ENCODE results near the gene LIPT1.

The LIPT1 gene

DNA sequence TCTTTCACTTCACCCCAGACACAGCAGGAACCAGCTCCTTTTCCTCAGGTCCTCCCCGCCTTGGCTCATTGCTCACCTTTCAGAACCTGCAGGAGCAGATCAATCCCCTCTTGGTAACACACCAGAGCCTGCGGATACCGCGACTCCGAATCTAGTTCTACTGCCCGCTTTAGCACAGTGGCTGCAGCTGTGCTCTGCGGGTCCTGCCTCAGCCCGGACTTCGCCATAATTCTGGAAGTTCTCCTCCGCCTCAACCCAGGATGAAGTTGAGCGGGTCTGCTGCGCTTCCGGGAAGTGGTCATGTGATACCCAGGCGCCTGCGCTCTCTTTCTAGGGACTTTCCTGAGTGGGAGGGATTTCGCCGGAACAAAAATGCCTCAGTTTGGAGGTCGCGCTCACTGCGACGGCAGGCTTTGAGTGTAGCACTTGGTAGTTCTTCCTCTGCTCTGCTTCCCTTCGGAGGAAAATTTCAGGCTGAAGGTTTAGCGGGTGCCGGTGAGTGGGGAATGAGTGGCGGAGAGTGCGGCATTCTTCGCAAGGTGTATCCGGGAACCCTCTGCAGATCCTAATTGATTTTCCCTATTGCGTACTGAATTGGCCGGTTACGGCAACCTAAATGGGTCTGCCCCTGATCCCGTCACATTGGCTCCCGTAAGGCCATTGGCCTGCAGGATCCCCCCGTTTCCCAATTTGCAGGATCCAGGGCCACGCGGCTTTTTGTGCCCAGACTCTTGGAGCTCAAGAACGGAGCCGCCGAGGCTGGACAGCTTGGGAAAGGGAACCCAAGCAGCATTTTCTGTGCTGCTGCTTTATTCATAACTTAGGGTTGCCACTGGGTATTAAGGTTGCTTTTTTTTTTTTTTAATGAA lies 26.2 kb downstream of the LIPT1 start, which contains the start of the genes MITD1 and MRPL30 (continued):
- TF ChIP-seq ZNF660 (tag by site-specific recombination; IDR thresholded peaks at IDR 0.05) (peak; percentile 96), ZNF510 (tag by site-specific recombination; IDR thresholded peaks at IDR 0.05; ENCODE audit: insufficient replicate concordance) (no peak), ZNF785 (tag by site-specific recombination; IDR thresholded peaks at IDR 0.05) (no peak), MYNN (tag by site-specific recombination; IDR thresholded peaks at IDR 0.05; ENCODE audit: borderline replicate concordance) (no peak), ZNF24 (tag by site-specific recombination; IDR thresholded peaks at IDR 0.05) (peak; percentile 90), SP3 (tag by site-specific recombination; IDR thresholded peaks at IDR 0.05) (peak; percentile 84), ZNF112 (tag by site-specific recombination; IDR thresholded peaks at IDR 0.05) (no peak), ZNF792 (tag by site-specific recombination; IDR thresholded peaks at IDR 0.05) (no peak), RBAK (tag by site-specific recombination; IDR thresholded peaks at IDR 0.05) (no peak), ZNF843 (tag by site-specific recombination; IDR thresholded peaks at IDR 0.05) (peak; percentile 58), ZNF2 (tag by site-specific recombination; IDR thresholded peaks at IDR 0.05) (peak; percentile 89), ZNF266 (tag by site-specific recombination; IDR thresholded peaks at IDR 0.05; ENCODE audit: low read depth) (no peak), SETDB1 (IDR thresholded peaks at IDR 0.05; ENCODE audit: insufficient read length, low read length) (no peak), OVOL3 (tag by site-specific recombination; IDR thresholded peaks at IDR 0.05) (no peak), SCRT2 (tag by site-specific recombination; IDR thresholded peaks at IDR 0.05) (peak; percentile 40; the same call in 1 of the 2 replicates), ZNF157 (tag by site-specific recombination; IDR thresholded peaks at IDR 0.05) (no peak), ZNF701 (tag by site-specific recombination; IDR thresholded peaks at IDR 0.05) (no peak), ZNF549 (tag by site-specific recombination; IDR thresholded peaks at IDR 0.05) (no peak), ZNF175 (tag by site-specific recombination; IDR thresholded peaks at IDR 0.05) (no peak), ZBTB21 (tag by site-specific recombination; IDR thresholded peaks at IDR 0.05) (peak; percentile 73)
- TF ChIP-seq, protein P1, sequence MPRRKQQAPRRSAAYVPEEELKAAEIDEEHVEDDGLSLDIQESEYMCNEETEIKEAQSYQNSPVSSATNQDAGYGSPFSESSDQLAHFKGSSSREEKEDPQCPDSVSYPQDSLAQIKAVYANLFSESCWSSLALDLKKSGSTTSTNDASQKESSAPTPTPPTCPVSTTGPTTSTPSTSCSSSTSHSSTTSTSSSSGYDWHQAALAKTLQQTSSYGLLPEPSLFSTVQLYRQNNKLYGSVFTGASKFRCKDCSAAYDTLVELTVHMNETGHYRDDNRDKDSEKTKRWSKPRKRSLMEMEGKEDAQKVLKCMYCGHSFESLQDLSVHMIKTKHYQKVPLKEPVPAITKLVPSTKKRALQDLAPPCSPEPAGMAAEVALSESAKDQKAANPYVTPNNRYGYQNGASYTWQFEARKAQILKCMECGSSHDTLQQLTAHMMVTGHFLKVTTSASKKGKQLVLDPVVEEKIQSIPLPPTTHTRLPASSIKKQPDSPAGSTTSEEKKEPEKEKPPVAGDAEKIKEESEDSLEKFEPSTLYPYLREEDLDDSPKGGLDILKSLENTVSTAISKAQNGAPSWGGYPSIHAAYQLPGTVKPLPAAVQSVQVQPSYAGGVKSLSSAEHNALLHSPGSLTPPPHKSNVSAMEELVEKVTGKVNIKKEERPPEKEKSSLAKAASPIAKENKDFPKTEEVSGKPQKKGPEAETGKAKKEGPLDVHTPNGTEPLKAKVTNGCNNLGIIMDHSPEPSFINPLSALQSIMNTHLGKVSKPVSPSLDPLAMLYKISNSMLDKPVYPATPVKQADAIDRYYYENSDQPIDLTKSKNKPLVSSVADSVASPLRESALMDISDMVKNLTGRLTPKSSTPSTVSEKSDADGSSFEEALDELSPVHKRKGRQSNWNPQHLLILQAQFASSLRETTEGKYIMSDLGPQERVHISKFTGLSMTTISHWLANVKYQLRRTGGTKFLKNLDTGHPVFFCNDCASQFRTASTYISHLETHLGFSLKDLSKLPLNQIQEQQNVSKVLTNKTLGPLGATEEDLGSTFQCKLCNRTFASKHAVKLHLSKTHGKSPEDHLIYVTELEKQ (tag by site-specific recombination; IDR thresholded peaks at IDR 0.05; ENCODE audit: borderline replicate concordance), result peak; percentile 63; the same call in 1 of the 2 replicates
- TF ChIP-seq, protein P2, sequence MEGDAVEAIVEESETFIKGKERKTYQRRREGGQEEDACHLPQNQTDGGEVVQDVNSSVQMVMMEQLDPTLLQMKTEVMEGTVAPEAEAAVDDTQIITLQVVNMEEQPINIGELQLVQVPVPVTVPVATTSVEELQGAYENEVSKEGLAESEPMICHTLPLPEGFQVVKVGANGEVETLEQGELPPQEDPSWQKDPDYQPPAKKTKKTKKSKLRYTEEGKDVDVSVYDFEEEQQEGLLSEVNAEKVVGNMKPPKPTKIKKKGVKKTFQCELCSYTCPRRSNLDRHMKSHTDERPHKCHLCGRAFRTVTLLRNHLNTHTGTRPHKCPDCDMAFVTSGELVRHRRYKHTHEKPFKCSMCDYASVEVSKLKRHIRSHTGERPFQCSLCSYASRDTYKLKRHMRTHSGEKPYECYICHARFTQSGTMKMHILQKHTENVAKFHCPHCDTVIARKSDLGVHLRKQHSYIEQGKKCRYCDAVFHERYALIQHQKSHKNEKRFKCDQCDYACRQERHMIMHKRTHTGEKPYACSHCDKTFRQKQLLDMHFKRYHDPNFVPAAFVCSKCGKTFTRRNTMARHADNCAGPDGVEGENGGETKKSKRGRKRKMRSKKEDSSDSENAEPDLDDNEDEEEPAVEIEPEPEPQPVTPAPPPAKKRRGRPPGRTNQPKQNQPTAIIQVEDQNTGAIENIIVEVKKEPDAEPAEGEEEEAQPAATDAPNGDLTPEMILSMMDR (tag by site-specific recombination; IDR thresholded peaks at IDR 0.05), result no peak
- TF ChIP-seq, protein P3, sequence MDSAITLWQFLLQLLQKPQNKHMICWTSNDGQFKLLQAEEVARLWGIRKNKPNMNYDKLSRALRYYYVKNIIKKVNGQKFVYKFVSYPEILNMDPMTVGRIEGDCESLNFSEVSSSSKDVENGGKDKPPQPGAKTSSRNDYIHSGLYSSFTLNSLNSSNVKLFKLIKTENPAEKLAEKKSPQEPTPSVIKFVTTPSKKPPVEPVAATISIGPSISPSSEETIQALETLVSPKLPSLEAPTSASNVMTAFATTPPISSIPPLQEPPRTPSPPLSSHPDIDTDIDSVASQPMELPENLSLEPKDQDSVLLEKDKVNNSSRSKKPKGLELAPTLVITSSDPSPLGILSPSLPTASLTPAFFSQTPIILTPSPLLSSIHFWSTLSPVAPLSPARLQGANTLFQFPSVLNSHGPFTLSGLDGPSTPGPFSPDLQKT (IDR thresholded peaks at IDR 0.05; ENCODE audit: borderline replicate concordance, low read depth, low read length), result no peak
- TF ChIP-seq, protein P4, sequence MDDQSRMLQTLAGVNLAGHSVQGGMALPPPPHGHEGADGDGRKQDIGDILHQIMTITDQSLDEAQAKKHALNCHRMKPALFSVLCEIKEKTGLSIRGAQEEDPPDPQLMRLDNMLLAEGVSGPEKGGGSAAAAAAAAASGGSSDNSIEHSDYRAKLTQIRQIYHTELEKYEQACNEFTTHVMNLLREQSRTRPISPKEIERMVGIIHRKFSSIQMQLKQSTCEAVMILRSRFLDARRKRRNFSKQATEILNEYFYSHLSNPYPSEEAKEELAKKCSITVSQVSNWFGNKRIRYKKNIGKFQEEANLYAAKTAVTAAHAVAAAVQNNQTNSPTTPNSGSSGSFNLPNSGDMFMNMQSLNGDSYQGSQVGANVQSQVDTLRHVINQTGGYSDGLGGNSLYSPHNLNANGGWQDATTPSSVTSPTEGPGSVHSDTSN (CRISPR knock-in tag; IDR thresholded peaks at IDR 0.05), result no peak
- TF ChIP-seq, protein P5, sequence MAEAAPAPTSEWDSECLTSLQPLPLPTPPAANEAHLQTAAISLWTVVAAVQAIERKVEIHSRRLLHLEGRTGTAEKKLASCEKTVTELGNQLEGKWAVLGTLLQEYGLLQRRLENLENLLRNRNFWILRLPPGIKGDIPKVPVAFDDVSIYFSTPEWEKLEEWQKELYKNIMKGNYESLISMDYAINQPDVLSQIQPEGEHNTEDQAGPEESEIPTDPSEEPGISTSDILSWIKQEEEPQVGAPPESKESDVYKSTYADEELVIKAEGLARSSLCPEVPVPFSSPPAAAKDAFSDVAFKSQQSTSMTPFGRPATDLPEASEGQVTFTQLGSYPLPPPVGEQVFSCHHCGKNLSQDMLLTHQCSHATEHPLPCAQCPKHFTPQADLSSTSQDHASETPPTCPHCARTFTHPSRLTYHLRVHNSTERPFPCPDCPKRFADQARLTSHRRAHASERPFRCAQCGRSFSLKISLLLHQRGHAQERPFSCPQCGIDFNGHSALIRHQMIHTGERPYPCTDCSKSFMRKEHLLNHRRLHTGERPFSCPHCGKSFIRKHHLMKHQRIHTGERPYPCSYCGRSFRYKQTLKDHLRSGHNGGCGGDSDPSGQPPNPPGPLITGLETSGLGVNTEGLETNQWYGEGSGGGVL (tag by site-specific recombination; IDR thresholded peaks at IDR 0.05), result no peak
- TF ChIP-seq, protein P6, sequence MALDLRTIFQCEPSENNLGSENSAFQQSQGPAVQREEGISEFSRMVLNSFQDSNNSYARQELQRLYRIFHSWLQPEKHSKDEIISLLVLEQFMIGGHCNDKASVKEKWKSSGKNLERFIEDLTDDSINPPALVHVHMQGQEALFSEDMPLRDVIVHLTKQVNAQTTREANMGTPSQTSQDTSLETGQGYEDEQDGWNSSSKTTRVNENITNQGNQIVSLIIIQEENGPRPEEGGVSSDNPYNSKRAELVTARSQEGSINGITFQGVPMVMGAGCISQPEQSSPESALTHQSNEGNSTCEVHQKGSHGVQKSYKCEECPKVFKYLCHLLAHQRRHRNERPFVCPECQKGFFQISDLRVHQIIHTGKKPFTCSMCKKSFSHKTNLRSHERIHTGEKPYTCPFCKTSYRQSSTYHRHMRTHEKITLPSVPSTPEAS (tag by site-specific recombination; IDR thresholded peaks at IDR 0.05), result peak; percentile 53; the same call in 1 of the 2 replicates

Data from HEK293 (cell line).